Lower leg skin (tissue), 3 donors: Measurements from ENCODE around the gene OGG1.

Experiments used
- POLR2A ChIP-seq, 2 donors: fragments of 450-650 bp; IDR thresholded peaks; one replicate each; pipeline ENCODE4 v1.6.1; 2016 to 2017; ENCODE audit warnings: antibody characterized with exemption in 2 of 2, mild to moderate bottlenecking in 1 of 2, moderate library complexity in 1 of 2
- TF ChIP-seq, protein P1 (sequence below), 3 donors: fragments of 450-650 bp; IDR thresholded peaks; one replicate each; pipeline ENCODE4 v1.5.1; 2016; ENCODE audit warnings: antibody characterized with exemption in 3 of 3, mild to moderate bottlenecking in 3 of 3, moderate library complexity in 2 of 3

DNA sequence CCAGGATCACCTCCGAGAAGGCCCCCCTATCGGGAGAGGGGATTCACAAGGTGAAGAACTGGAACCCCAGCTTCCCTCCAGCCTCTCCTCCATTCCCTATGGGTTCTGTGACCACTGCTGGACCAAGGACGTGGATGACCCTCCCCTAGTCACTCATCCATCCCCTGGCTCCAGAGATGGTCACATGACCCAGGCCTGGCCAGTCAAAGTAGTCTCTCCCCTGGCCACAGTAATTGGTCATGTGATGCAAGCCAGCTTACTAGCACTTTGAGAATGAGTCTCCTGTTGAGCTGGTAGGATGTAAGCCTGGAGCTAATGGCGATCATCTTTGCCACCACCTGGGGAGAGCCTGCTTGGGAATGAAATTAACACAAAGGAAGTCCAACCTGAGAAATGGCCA lies 16.1 kb downstream of the OGG1 start:
- TF ChIP-seq, protein P1, sequence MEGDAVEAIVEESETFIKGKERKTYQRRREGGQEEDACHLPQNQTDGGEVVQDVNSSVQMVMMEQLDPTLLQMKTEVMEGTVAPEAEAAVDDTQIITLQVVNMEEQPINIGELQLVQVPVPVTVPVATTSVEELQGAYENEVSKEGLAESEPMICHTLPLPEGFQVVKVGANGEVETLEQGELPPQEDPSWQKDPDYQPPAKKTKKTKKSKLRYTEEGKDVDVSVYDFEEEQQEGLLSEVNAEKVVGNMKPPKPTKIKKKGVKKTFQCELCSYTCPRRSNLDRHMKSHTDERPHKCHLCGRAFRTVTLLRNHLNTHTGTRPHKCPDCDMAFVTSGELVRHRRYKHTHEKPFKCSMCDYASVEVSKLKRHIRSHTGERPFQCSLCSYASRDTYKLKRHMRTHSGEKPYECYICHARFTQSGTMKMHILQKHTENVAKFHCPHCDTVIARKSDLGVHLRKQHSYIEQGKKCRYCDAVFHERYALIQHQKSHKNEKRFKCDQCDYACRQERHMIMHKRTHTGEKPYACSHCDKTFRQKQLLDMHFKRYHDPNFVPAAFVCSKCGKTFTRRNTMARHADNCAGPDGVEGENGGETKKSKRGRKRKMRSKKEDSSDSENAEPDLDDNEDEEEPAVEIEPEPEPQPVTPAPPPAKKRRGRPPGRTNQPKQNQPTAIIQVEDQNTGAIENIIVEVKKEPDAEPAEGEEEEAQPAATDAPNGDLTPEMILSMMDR (IDR thresholded peaks at IDR 0.05), result no peak
- TF ChIP-seq POLR2A (IDR thresholded peaks at IDR 0.05), result no peak
